LNCAP (cell line): ENCODE results near the gene NLGN1.

ENCODE experiments used
- CTCF ChIP-seq: fragments of 450-650 bp; IDR thresholded peaks from 2 replicates; pipeline ENCODE4 v1.5.1; 2017; ENCODE audit warnings: mild to moderate bottlenecking

The NLGN1 gene

DNA sequence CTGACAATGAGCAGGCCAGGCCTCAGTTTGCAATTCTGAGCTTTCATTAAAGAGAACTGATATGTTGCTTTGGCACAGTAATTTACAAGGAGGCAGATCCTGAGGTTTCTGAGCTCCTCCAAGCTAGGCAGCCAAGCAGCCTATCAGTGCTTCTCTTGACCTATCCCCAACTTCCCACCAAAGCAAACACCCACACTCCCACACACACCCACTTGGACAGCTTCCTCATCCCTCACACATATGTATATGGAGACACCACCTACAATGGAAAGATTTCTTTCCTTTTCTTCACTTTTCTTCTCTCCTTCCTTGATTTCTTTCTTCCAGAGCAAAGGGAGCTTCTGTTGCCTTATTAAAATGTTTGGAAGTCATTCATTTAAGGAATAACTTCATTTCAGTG, 217.0 kb downstream of the NLGN1 start:
- TF ChIP-seq CTCF = no peak

- TF ChIP-seq CTCF = no peak
Measured at GRCh38 chr3:173615661-173616060, 218.1 kb downstream of the NLGN1 start.

DNA sequence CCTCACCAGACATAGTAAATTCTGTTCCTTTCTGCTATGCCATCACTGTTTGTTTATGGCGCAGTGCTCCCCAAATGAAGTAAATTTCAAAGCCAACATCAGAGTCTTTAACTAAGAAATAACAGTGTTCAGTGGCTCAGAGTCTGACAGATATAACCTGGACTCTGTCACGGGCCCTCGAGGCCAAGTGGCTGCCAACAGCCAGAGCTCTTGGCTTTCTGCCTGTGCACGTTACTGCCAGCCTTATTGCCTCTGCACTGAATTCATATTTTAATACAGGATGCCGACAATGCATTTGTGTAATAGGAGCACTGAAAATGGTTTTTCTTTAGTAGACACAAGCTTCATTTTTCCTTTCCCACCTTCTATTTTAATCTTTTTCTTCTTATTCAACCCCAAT, 219.9 kb downstream of the NLGN1 start:
- no peak for TF ChIP-seq CTCF

GRCh38 chr3:173618148-173618547, 220.6 kb downstream of the NLGN1 start:
- TF ChIP-seq CTCF = no peak

GRCh38 chr3:173618703-173619102, 221.2 kb downstream of the NLGN1 start:
- no peak for TF ChIP-seq CTCF

DNA sequence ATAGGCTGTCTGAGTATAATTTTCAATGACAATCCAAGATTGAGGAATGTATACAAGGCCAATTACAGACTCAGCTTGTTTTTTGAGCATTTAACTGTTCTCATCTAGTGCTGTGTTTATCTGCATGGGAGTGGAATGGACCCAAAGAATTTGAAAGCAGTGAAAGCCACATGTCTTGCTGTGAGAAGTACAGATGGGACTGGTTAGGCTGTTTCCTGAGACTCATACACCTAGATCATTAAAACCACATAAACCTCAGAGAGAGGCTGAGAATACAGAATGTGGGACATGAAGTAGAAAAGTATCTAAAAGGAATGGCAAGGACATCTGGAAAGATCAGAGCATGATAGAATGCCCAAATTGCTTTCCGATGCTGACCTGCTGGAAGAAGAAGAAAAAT, 224.6 kb downstream of the NLGN1 start:
- TF ChIP-seq CTCF = no peak

GRCh38 chr3:173624086-173624485, 226.5 kb downstream of the NLGN1 start:
- TF ChIP-seq CTCF = no peak

GRCh38 chr3:173630849-173631248, 233.3 kb downstream of the NLGN1 start:
- no peak for TF ChIP-seq CTCF
